NB4 (cell line): ENCODE results near the gene TUBA4B.
A peak's percentile ranks its signal among the peaks of the same experiment; 100 is the strongest.

ENCODE experiments used
- DNase-seq: peaks from one replicate; pipeline ENCODE4 v3.0.0; 2010; ENCODE audit warnings: low read depth
- H3K4me3 ChIP-seq: one replicate; pipeline ENCODE4 v1.5.1; 2011; ENCODE audit warnings: mild to moderate bottlenecking, low read depth, low read length, moderate library complexity
- MYC ChIP-seq: IDR thresholded peaks from 2 replicates; pipeline ENCODE4 v1.6.1; 2011; ENCODE audit warnings: low read depth, low read length
- POLR2A ChIP-seq: IDR thresholded peaks from 2 replicates; pipeline ENCODE4 v1.6.1; 2011; ENCODE audit warnings: mild to moderate bottlenecking; ENCODE audit not compliant: insufficient read length; ENCODE audit errors: extremely low read depth
- TF ChIP-seq, protein P1 (sequence below): IDR thresholded peaks from 2 replicates; pipeline ENCODE4 v1.6.1; 2011; ENCODE audit warnings: low read depth, low read length
- TF ChIP-seq, protein P2 (sequence below): IDR thresholded peaks from one replicate; pipeline ENCODE4 v1.5.1; 2012; ENCODE audit warnings: low read depth, low read length

TUBA4B gene

DNA sequence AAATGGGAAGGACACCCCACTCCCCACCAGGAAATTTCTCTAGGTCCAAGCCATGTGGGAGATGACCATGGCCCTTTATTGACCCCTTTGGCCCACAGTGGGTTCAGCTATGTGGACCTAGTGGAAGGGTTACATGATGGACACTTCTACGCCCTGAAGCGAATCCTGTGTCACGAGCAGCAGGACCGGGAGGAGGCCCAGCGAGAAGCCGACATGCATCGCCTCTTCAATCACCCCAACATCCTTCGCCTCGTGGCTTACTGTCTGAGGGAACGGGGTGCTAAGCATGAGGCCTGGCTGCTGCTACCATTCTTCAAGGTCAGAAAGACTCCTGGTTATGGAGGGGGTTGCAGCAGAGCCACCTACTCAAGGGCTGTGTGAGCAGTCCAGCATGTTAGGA, 6.5 kb upstream of the TUBA4B start:
- H3K4me3 ChIP-seq = peak overlapping the region; percentile 91

DNA sequence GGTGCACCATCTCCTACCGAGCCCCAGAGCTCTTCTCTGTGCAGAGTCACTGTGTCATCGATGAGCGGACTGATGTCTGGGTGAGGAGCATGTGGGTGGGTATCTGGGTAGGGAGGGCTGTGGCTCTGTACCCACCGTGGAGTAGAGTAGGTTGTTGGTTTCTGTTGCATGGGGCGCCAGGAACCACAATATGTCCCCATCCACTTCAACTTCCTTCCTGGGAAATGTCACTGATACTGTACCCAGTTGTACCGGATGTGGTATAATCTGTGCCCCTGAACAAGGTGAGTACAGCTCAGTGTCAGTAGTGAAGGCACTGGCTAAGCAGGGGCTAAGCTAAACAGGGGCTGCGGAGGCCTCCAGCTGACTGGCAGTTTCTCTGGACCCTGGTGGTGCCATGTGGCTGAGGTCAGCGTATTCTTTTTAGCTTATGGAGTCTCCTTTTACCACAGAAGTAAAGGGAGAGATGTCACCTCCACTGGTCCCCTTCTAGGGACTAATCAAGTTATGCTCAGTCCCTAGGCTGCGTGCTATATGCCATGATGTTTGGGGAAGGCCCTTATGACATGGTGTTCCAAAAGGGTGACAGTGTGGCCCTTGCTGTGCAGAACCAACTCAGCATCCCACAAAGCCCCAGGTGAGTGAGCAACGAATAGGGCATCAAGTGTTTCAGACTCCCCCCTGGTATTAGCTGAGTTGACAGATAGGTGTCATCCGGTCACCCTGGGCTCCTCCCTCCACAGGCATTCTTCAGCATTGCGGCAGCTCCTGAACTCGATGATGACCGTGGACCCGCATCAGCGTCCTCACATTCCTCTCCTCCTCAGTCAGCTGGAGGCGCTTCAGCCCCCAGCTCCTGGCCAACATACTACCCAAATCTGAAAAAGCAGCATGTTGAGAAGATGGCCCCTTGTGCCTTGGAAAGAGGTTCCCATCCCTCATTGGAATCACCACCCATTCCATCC, 5.1 kb upstream of the TUBA4B start:
- H3K4me3 ChIP-seq = peak overlapping the region; percentile 12
- peak; percentile 76 for DNase-seq
- TF ChIP-seq, protein P1, sequence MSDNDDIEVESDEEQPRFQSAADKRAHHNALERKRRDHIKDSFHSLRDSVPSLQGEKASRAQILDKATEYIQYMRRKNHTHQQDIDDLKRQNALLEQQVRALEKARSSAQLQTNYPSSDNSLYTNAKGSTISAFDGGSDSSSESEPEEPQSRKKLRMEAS = no peak
- TF ChIP-seq POLR2A = no peak
- TF ChIP-seq, protein P2, sequence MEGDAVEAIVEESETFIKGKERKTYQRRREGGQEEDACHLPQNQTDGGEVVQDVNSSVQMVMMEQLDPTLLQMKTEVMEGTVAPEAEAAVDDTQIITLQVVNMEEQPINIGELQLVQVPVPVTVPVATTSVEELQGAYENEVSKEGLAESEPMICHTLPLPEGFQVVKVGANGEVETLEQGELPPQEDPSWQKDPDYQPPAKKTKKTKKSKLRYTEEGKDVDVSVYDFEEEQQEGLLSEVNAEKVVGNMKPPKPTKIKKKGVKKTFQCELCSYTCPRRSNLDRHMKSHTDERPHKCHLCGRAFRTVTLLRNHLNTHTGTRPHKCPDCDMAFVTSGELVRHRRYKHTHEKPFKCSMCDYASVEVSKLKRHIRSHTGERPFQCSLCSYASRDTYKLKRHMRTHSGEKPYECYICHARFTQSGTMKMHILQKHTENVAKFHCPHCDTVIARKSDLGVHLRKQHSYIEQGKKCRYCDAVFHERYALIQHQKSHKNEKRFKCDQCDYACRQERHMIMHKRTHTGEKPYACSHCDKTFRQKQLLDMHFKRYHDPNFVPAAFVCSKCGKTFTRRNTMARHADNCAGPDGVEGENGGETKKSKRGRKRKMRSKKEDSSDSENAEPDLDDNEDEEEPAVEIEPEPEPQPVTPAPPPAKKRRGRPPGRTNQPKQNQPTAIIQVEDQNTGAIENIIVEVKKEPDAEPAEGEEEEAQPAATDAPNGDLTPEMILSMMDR = no peak
- TF ChIP-seq MYC = no peak; the same call in 1 of the 2 replicates

More for the DNA sequence above, 6.5 kb upstream of the TUBA4B start:
- TF ChIP-seq, protein P2 = no peak
- TF ChIP-seq, protein P1 = no peak
- TF ChIP-seq POLR2A = no peak
- no peak for TF ChIP-seq MYC
- DNase-seq = no peak

DNA sequence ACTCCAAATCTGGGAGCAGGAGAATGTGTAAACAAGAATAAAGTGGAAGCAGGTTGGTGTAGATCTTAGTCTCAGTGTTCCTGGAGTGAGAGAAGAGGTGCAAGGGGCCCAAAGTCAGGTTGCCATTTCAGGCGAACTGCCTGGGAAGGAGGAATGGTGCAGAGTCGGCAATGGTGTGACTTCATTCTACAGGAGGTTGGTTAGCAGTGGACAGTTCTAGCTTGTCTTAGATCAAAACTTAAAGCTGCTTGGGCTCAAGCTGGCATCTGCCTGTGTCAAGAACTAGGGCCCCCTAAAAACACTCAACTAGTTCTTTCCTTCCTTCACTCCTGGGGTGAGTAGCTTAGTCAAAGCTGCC, 4.2 kb upstream of the TUBA4B start:
- peak overlapping the region; percentile 52 for H3K4me3 ChIP-seq
- TF ChIP-seq, protein P2 = no peak
- TF ChIP-seq POLR2A (no peak), MYC (no peak)
- TF ChIP-seq, protein P1 = no peak
- no peak for DNase-seq

DNA sequence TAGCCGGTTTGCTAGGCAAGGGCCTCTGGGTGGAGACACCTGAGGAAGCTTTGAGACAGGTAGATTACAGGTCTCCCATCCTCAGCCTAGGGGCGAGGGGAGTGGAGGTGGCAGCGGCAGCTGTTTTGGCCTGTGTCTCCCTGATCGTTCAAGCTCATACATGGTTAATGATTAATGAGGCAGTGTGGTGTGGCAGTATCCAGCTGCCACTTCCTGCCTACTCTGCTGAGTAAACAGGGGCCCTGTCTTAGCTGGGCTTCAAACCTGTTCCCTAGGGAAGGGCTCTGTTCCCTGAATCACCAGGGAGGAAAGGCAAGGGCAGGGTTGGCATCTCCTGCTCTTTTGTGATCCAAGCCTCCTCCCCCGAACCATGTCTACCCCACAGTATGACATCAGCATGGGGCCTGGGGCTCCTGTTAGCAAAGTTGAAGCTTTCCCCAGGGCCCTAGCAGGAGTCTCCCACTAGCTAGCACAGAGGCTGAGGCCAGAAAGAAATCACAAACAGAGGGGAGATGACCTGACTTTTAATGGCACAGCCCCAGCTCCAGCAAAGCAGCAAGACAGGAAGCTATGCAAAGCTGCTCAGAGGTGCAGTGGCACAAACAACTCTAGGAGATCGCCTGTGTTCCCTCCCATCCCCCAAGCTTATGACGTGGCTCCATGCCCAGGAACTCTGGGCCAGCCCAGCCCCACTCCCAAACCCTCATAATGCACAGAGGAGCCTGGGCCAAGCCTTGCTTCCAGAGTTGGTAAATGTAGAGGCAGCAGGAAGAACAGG, 3.7 kb upstream of the TUBA4B start:
- DNase-seq = peak; percentile 94
- peak overlapping the region; percentile 52 for H3K4me3 ChIP-seq
- peak; percentile 29 for TF ChIP-seq POLR2A
- TF ChIP-seq, protein P2 = no peak
- TF ChIP-seq MYC = peak; percentile 39; the same call in 1 of the 2 replicates
- TF ChIP-seq, protein P1 = no peak

DNA sequence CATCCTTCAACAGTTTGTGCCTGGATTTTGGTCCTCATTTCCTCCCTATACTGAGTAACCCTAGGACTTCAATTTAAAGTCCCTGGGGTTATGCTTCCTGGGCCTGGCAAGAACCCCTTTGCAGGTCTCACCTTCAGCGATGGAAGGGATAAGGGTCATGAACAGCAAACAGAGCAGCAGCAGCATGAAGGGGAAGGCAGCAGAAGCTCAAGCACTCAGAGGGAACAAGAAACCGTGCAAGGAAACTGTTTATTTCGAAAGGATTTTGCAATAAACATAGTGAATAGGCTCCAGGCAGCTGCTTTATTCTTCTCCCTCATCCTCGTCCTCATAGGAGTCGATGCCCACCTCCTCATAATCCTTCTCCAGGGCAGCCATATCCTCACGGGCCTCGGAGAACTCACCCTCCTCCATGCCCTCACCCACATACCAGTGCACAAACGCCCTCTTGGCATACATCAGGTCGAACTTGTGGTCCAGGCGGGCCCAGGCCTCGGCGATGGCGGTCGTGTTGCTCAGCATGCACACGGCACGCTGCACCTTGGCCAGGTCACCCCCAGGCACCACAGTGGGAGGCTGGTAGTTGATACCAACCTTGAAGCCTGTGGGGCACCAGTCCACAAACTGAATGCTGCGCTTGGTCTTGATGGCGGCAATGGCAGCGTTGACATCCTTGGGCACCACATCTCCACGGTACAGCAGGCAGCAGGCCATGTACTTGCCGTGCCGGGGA, 2.8 kb upstream of the TUBA4B start:
- TF ChIP-seq POLR2A (no peak), MYC (no peak)
- TF ChIP-seq, protein P2 = no peak
- TF ChIP-seq, protein P1 = 0 out of 2 replicates have a peak, but pooled peaks have one; percentile 6
- DNase-seq = peak; percentile 73
- H3K4me3 ChIP-seq = peak overlapping the region; percentile 52
